HG02610 (cell line): ENCODE data around the gene EID3.
"Not testable (repeated sequence)": the region's sequence is repeated elsewhere in the genome, so short reads cannot be mapped to it uniquely, and the experiment has no call there.

Experiments
- ATAC-seq: cut with Tn5 transposase; IDR thresholded peaks from one replicate; pipeline ENCODE4 v1.9.1; 2021; ENCODE audit warnings: mild to moderate bottlenecking, moderate library complexity; ENCODE audit not compliant: unreplicated experiment

EID3 gene

GRCh38 chr12:104310751-104311633 is 7.5 kb downstream of the EID3 start:
- ATAC-seq: no peak

GRCh38 chr12:104312202-104312601 is 8.7 kb downstream of the EID3 start:
- ATAC-seq: no peak

- no peak for ATAC-seq
These were observed 9.1 kb downstream of the EID3 start for GRCh38 chr12:104312654-104313053.

GRCh38 chr12:104313568-104314241 is 10.2 kb downstream of the EID3 start:
- ATAC-seq: no peak

GRCh38 chr12:104314242-104314614 is 10.7 kb downstream of the EID3 start:
- ATAC-seq: no peak

- no peak for ATAC-seq
These were observed 12.0 kb downstream of the EID3 start for GRCh38 chr12:104315326-104316224.

GRCh38 chr12:104316936-104317335 is 13.4 kb downstream of the EID3 start:
- no peak for ATAC-seq

- ATAC-seq: no peak
These were observed 14.1 kb downstream of the EID3 start for GRCh38 chr12:104317538-104318210.

- ATAC-seq: no peak
These were observed 15.5 kb downstream of the EID3 start for GRCh38 chr12:104319028-104319427.

- no peak for ATAC-seq
These were observed 16.5 kb downstream of the EID3 start for GRCh38 chr12:104319918-104320626.

GRCh38 chr12:104320627-104321024 is 17.1 kb downstream of the EID3 start:
- no peak for ATAC-seq

- ATAC-seq: no peak
These were observed 18.4 kb downstream of the EID3 start for GRCh38 chr12:104321949-104322348.

GRCh38 chr12:104322533-104322932 is 19.0 kb downstream of the EID3 start:
- ATAC-seq: not testable (repeated sequence)

GRCh38 chr12:104323899-104324298 is 20.4 kb downstream of the EID3 start:
- no peak for ATAC-seq

GRCh38 chr12:104328278-104328677 is 24.7 kb downstream of the EID3 start:
- ATAC-seq: not testable (repeated sequence)

GRCh38 chr12:104328790-104329189 is 25.3 kb downstream of the EID3 start:
- no peak for ATAC-seq

GRCh38 chr12:104329707-104330532 is 26.4 kb downstream of the EID3 start:
- ATAC-seq: no peak

- ATAC-seq: no peak
These were observed 27.8 kb downstream of the EID3 start for GRCh38 chr12:104331376-104331775.

GRCh38 chr12:104332273-104332672 is 28.7 kb downstream of the EID3 start:
- not testable (repeated sequence) for ATAC-seq
